Mucosa of rectum (tissue), 2 donors: ENCODE data around the gene ATP2C2.
A peak's percentile ranks its signal among the peaks of the same experiment; 100 is the strongest.

ENCODE experiments used
- H3K27ac ChIP-seq, 2 donors: one replicate each; pipeline ENCODE4 v1.7.0; 2013; ENCODE audit warnings: inconsistent platforms in 2 of 2, low read depth in 2 of 2, low read length in 2 of 2
- H3K27me3 ChIP-seq, 2 donors: one replicate each; pipeline ENCODE4 v1.7.0; 2013; ENCODE audit warnings: low read length in 2 of 2; ENCODE audit not compliant: control insufficient read depth in 2 of 2, insufficient read depth in 2 of 2
- H3K36me3 ChIP-seq, 2 donors: one replicate each; pipeline ENCODE4 v1.7.0; 2013; ENCODE audit warnings: low read length in 2 of 2; ENCODE audit not compliant: control insufficient read depth in 2 of 2, insufficient read depth in 2 of 2
- H3K4me1 ChIP-seq, 2 donors: one replicate each; pipeline ENCODE4 v1.7.0; 2013; ENCODE audit warnings: low read length in 2 of 2, mild to moderate bottlenecking in 1 of 2; ENCODE audit not compliant: control insufficient read depth in 2 of 2, insufficient read depth in 2 of 2
- H3K4me3 ChIP-seq, 2 donors: one replicate each; pipeline ENCODE4 v1.7.0; 2013; ENCODE audit warnings: low read length in 2 of 2
- H3K9ac ChIP-seq, 2 donors: one replicate each; pipeline ENCODE4 v1.7.0; 2013; ENCODE audit warnings: low read length in 2 of 2, low read depth in 1 of 2, mild to moderate bottlenecking in 1 of 2
- H3K9me3 ChIP-seq, 2 donors: one replicate each; pipeline ENCODE4 v1.7.0; 2013; ENCODE audit warnings: low read length in 2 of 2; ENCODE audit not compliant: control insufficient read depth in 2 of 2
- donor health status: healthy.
- donor health status: Normal muscosa, but diverticular disease.

The ATP2C2 gene

GRCh38 chr16:84509032-84509950 is 141.0 kb downstream of the ATP2C2 start:
- H3K4me3 ChIP-seq = no peak overlapping the region
- no peaks in the 10 kb centered on the region for H3K9me3 ChIP-seq
- no peak overlapping the region for H3K9ac ChIP-seq
- no peaks in the 10 kb centered on the region for H3K27me3 ChIP-seq
- no peak overlapping the region for H3K27ac ChIP-seq
- no peaks in the 10 kb centered on the region for H3K36me3 ChIP-seq
- peaks cover 7 to 21% of the 10 kb centered on the region in 2 donors for H3K4me1 ChIP-seq

- Histone ChIP-seq H3K4me1 (peaks cover 0 to 15% of the 10 kb centered on the region in 2 donors), H3K27ac (no peak overlapping the region), H3K4me3 (no peak overlapping the region), H3K27me3 (no peaks in the 10 kb centered on the region), H3K9ac (no peak overlapping the region), H3K9me3 (no peaks in the 10 kb centered on the region), H3K36me3 (no peaks in the 10 kb centered on the region)
These were observed 143.0 kb downstream of the ATP2C2 start for GRCh38 chr16:84511180-84511800.

- Histone ChIP-seq H3K4me1 (peaks cover 0 to 12% of the 10 kb centered on the region in 2 donors), H3K27ac (no peak overlapping the region), H3K9me3 (no peaks in the 10 kb centered on the region), H3K9ac (no peak overlapping the region), H3K36me3 (no peaks in the 10 kb centered on the region), H3K27me3 (no peaks in the 10 kb centered on the region), H3K4me3 (no peak overlapping the region)
These were observed 143.5 kb downstream of the ATP2C2 start for GRCh38 chr16:84511831-84512230.

GRCh38 chr16:84513123-84513522 is 144.8 kb downstream of the ATP2C2 start:
- H3K9ac ChIP-seq = no peak overlapping the region
- no peaks in the 10 kb centered on the region for H3K27me3 ChIP-seq
- peaks cover 0 to 12% of the 10 kb centered on the region in 2 donors for H3K4me1 ChIP-seq
- peak overlapping the region in 1 of 2 donors; percentile 68 for H3K27ac ChIP-seq
- no peaks in the 10 kb centered on the region for H3K36me3 ChIP-seq
- H3K9me3 ChIP-seq = no peaks in the 10 kb centered on the region
- no peak overlapping the region for H3K4me3 ChIP-seq

GRCh38 chr16:84513666-84514065 is 145.3 kb downstream of the ATP2C2 start:
- Histone ChIP-seq H3K9ac (no peak overlapping the region), H3K27me3 (no peaks in the 10 kb centered on the region), H3K36me3 (no peaks in the 10 kb centered on the region), H3K9me3 (no peaks in the 10 kb centered on the region), H3K4me3 (no peak overlapping the region), H3K4me1 (peaks cover 2 to 12% of the 10 kb centered on the region in 2 donors), H3K27ac (peak overlapping the region in 1 of 2 donors; percentile 68)
